ENCODE results near the gene ZNF628. TPM values are rescaled to one million over a fixed set of nuclear protein-coding genes. Genes with fewer than 3 reads are reported as not detected.

Gene ZNF628
- total RNA-seq, 2 experiments from 2014 or later: 6.0 to 6.1 TPM

GRCh38 chr19:55526216-55527196, 50.1 kb downstream of the ZNF628 start:
- CTCF ChIA-PET: interaction anchor here (0.8 kb wide), 1 partner anchor 128 kb away, joined by 5 read pairs; no protein-coding TSS in a partner anchor
- Mint-ChIP-seq H3K4me1 (ENCODE audit: low read depth) (no peaks in the 10 kb centered on the region), H3K27me3 (ENCODE audit: low read depth) (peaks cover 5% of the 10 kb centered on the region), H3K27ac (no peak overlapping the region), H3K4me3 (no peak overlapping the region), H3K9me3 (no peaks in the 10 kb centered on the region), H3K36me3 (ENCODE audit: low read depth) (no peaks in the 10 kb centered on the region)
- no peak for DNase-seq
- intact Hi-C loops (cut with micrococcal nuclease): no loop called here

- Mint-ChIP-seq H3K4me1 (ENCODE audit: low read depth) (no peaks in the 10 kb centered on the region), H3K4me3 (no peak overlapping the region), H3K9me3 (no peaks in the 10 kb centered on the region), H3K27ac (no peak overlapping the region), H3K36me3 (ENCODE audit: low read depth) (no peaks in the 10 kb centered on the region), H3K27me3 (ENCODE audit: low read depth) (peaks cover 5% of the 10 kb centered on the region)
- CTCF ChIA-PET: no interaction called here
- intact Hi-C loops (cut with micrococcal nuclease): no loop called here
- DNase-seq: no peak
These were observed 51.0 kb downstream of the ZNF628 start for GRCh38 chr19:55527197-55528029.

GRCh38 chr19:55528030-55528803, 51.8 kb downstream of the ZNF628 start:
- CTCF ChIA-PET: no interaction called here

GRCh38 chr19:55529636-55530234, 53.3 kb downstream of the ZNF628 start:
- Mint-ChIP-seq H3K4me3 (no peak overlapping the region), H3K36me3 (ENCODE audit: low read depth) (no peaks in the 10 kb centered on the region), H3K27me3 (ENCODE audit: low read depth) (no peaks in the 10 kb centered on the region), H3K9me3 (no peaks in the 10 kb centered on the region), H3K4me1 (ENCODE audit: low read depth) (no peaks in the 10 kb centered on the region), H3K27ac (no peak overlapping the region)
- CTCF ChIA-PET: no interaction called here
- intact Hi-C loops (cut with micrococcal nuclease): no loop called here
- no peak for DNase-seq

More at GRCh38 chr19:55528030-55528803, 51.8 kb downstream of the ZNF628 start:
- Mint-ChIP-seq H3K9me3 (no peaks in the 10 kb centered on the region), H3K27me3 (ENCODE audit: low read depth) (peaks cover 5% of the 10 kb centered on the region), H3K36me3 (ENCODE audit: low read depth) (no peaks in the 10 kb centered on the region), H3K27ac (no peak overlapping the region), H3K4me1 (ENCODE audit: low read depth) (no peaks in the 10 kb centered on the region), H3K4me3 (no peak overlapping the region)
- intact Hi-C loops (cut with micrococcal nuclease): no loop called here
- DNase-seq: no peak

GRCh38 chr19:55530996-55531395, 54.6 kb downstream of the ZNF628 start:
- no peaks in the 10 kb centered on the region for H3K9me3 Mint-ChIP-seq
- no peak for DNase-seq
- intact Hi-C loops (cut with micrococcal nuclease): no loop called here
- H3K4me3 Mint-ChIP-seq: no peak overlapping the region
- H3K36me3 Mint-ChIP-seq (ENCODE audit: low read depth): no peaks in the 10 kb centered on the region
- CTCF ChIA-PET: no interaction called here
- no peaks in the 10 kb centered on the region for H3K27me3 Mint-ChIP-seq (ENCODE audit: low read depth)
- H3K4me1 Mint-ChIP-seq (ENCODE audit: low read depth): no peaks in the 10 kb centered on the region
- H3K27ac Mint-ChIP-seq: no peak overlapping the region

Other genes starting within 250 kb of the ZNF628 start
- 1 to 10 TPM; 6.1 to 6.8 TPM for gene TMEM86B, start 247.9 kb upstream of the ZNF628 start, total RNA-seq
- gene PPP6R1, start 217.6 kb upstream of the ZNF628 start, total RNA-seq: 100 to 1,000 TPM; 166 to 174 TPM
- gene HSPBP1, start 196.5 kb upstream of the ZNF628 start, total RNA-seq: 10 to 100 TPM; 44.3 to 45.0 TPM
- gene BRSK1, start 192.6 kb upstream of the ZNF628 start, total RNA-seq: 1 to 10 TPM; 1.4 to 2.2 TPM
- not detected for gene TMEM150B, start 151.3 kb upstream of the ZNF628 start, total RNA-seq
- gene KMT5C, start 136.7 kb upstream of the ZNF628 start, total RNA-seq: 10 to 100 TPM; 45.9 to 47.1 TPM
- gene COX6B2, start 121.9 kb upstream of the ZNF628 start, total RNA-seq: under 1 TPM; 0.57 to 0.64 TPM
- not detected for gene GARIN5B, start 113.4 kb upstream of the ZNF628 start, total RNA-seq
- not detected for gene IL11, start 106.2 kb upstream of the ZNF628 start, total RNA-seq
- not detected for gene TMEM190, start 99.8 kb upstream of the ZNF628 start, total RNA-seq
- 10 to 100 TPM in 1 of 2 experiments, 1 to 10 TPM in 1; 9.9 to 10.2 TPM for gene TMEM238, start 92.3 kb upstream of the ZNF628 start, total RNA-seq
- 1,000 to 10,000 TPM; 3,327 to 3,354 TPM for gene RPL28, start 90.7 kb upstream of the ZNF628 start, total RNA-seq
- gene UBE2S, start 68.8 kb upstream of the ZNF628 start, total RNA-seq: 100 to 1,000 TPM; 294 to 307 TPM
- gene SHISA7, start 33.3 kb upstream of the ZNF628 start, total RNA-seq: not detected
- gene ISOC2, start 15.0 kb upstream of the ZNF628 start, total RNA-seq: 10 to 100 TPM; 18.6 to 20.5 TPM
- gene C19orf85, start 11.9 kb upstream of the ZNF628 start, total RNA-seq: not detected
- 1 to 10 TPM; 7.6 to 8.0 TPM for gene NAT14, start 8.6 kb downstream of the ZNF628 start, total RNA-seq
- under 1 TPM; 0.25 to 0.48 TPM for gene SSC5D, start 11.8 kb downstream of the ZNF628 start, total RNA-seq
- not detected for gene SBK2, start 60.5 kb downstream of the ZNF628 start, total RNA-seq
- not detected for gene SBK3, start 68.9 kb downstream of the ZNF628 start, total RNA-seq
- gene ZNF579, start 104.2 kb downstream of the ZNF628 start, total RNA-seq: 1 to 10 TPM; 6.1 to 6.5 TPM
- gene FIZ1, start 122.9 kb downstream of the ZNF628 start, total RNA-seq: 10 to 100 TPM; 12.8 to 14.8 TPM
- gene ZNF524, start 123.7 kb downstream of the ZNF628 start, total RNA-seq: 10 to 100 TPM; 20.9 to 23.0 TPM
- 10 to 100 TPM; 10.8 to 11.2 TPM for gene ZNF865, start 129.0 kb downstream of the ZNF628 start, total RNA-seq
- gene ZNF784, start 147.9 kb downstream of the ZNF628 start, total RNA-seq: 1 to 10 TPM; 3.7 to 4.0 TPM
- gene ZNF580, start 164.4 kb downstream of the ZNF628 start, total RNA-seq: 10 to 100 TPM; 18.1 to 18.7 TPM
- gene ZNF581, start 167.0 kb downstream of the ZNF628 start, total RNA-seq: 10 to 100 TPM; 18.0 to 20.7 TPM
- gene CCDC106, start 171.6 kb downstream of the ZNF628 start, total RNA-seq: 1 to 10 TPM; 4.2 to 4.4 TPM
- 100 to 1,000 TPM; 285 to 293 TPM for gene U2AF2, start 178.4 kb downstream of the ZNF628 start, total RNA-seq
- gene EPN1, start 198.6 kb downstream of the ZNF628 start, total RNA-seq: 10 to 100 TPM; 23.4 TPM

Measured in activated naive CD4-positive, alpha-beta T cell treated with anti-CD3 and anti-CD28 coated beads for 36 hours (primary cell).